Liver (tissue), 9 donors: ENCODE measurements around the gene DNAH5. TPM values are rescaled to one million over a fixed set of nuclear protein-coding genes. Genes with fewer than 3 reads are reported as not detected.

Experiments used
- DNase-seq: peaks from one replicate; pipeline ENCODE4 v3.0.0-alpha.2; 2017; ENCODE audit warnings: low spot score
- H3K27ac ChIP-seq, 2 donors: one replicate each; pipeline ENCODE4 v1.7.0; 2013; ENCODE audit warnings: inconsistent platforms in 2 of 2, low read length in 2 of 2, control low read depth in 1 of 2, low read depth in 1 of 2, mild to moderate bottlenecking in 1 of 2
- H3K27me3 ChIP-seq, 4 donors: one replicate each; pipeline versions ENCODE4 v1.6.1 to v1.7.0; 2013; ENCODE audit warnings: low read length in 3 of 4, inconsistent platforms in 1 of 4, mild to moderate bottlenecking in 1 of 4, moderate library complexity in 1 of 4; ENCODE audit not compliant: control insufficient read depth in 4 of 4, insufficient read depth in 4 of 4
- H3K36me3 ChIP-seq, 4 donors: one replicate each; pipeline versions ENCODE4 v1.6.1 to v1.7.0; 2013; ENCODE audit warnings: low read length in 3 of 4, mild to moderate bottlenecking in 3 of 4, low read depth in 1 of 4, moderate library complexity in 1 of 4; ENCODE audit not compliant: control insufficient read depth in 4 of 4, insufficient read depth in 3 of 4
- H3K4me1 ChIP-seq, 4 donors: one replicate each; pipeline versions ENCODE4 v1.6.1 to v1.7.0; 2013; ENCODE audit warnings: low read length in 3 of 4, mild to moderate bottlenecking in 3 of 4, moderate library complexity in 1 of 4; ENCODE audit not compliant: control insufficient read depth in 4 of 4, insufficient read depth in 4 of 4
- H3K4me3 ChIP-seq, 3 donors: one replicate each; pipeline versions ENCODE4 v1.6.1 to v1.7.0; 2013; ENCODE audit warnings: low read length in 3 of 3, control low read depth in 1 of 3, low read depth in 1 of 3, mild to moderate bottlenecking in 1 of 3
- H3K9ac ChIP-seq, 2 donors: one replicate each; pipeline ENCODE4 v1.7.0; 2013; ENCODE audit warnings: low read length in 2 of 2, mild to moderate bottlenecking in 2 of 2, moderate library complexity in 2 of 2, control low read depth in 1 of 2, low read depth in 1 of 2
- H3K9me3 ChIP-seq, 4 donors: one replicate each; pipeline versions ENCODE4 v1.6.1 to v1.7.0; 2013; ENCODE audit warnings: low read length in 3 of 4; ENCODE audit not compliant: control insufficient read depth in 4 of 4
- EGR1 ChIP-seq, 2 donors: IDR thresholded peaks; 2 replicates each; pipeline ENCODE4 v1.6.1; 2016 to 2018; ENCODE audit warnings: antibody characterized with exemption in 2 of 2, low read depth in 2 of 2
- FOXA1 ChIP-seq: IDR thresholded peaks from 2 replicates; pipeline ENCODE4 v1.6.1; 2016; ENCODE audit warnings: antibody characterized with exemption
- FOXA2 ChIP-seq: IDR thresholded peaks from 2 replicates; pipeline ENCODE4 v1.6.1; 2016; ENCODE audit warnings: antibody characterized with exemption
- GABPA ChIP-seq, 2 donors: IDR thresholded peaks in 1 of 2; conservative IDR thresholded peaks in 1 of 2; 2 replicates each; pipeline ENCODE4 v1.6.1; 2016; ENCODE audit warnings: antibody characterized with exemption in 2 of 2, mild to moderate bottlenecking in 1 of 2, moderate library complexity in 1 of 2
- HNF4A ChIP-seq, 2 donors: conservative IDR thresholded peaks; 2 replicates each; pipeline ENCODE4 v1.6.1; 2016; ENCODE audit warnings: antibody characterized with exemption in 2 of 2, mild to moderate bottlenecking in 2 of 2
- HNF4G ChIP-seq: IDR thresholded peaks from 2 replicates; pipeline ENCODE4 v1.6.1; 2016; ENCODE audit warnings: antibody characterized with exemption
- JUND ChIP-seq, 2 donors: IDR thresholded peaks; 2 replicates each; pipeline ENCODE4 v1.6.1; 2016; ENCODE audit warnings: antibody characterized with exemption in 2 of 2
- NR2F2 ChIP-seq: IDR thresholded peaks from 2 replicates; pipeline ENCODE4 v1.6.1; 2016; ENCODE audit warnings: antibody characterized with exemption
- RAD21 ChIP-seq, 2 donors: IDR thresholded peaks; 2 replicates each; pipeline ENCODE4 v1.6.1; 2016; ENCODE audit warnings: antibody characterized with exemption in 2 of 2, mild to moderate bottlenecking in 2 of 2
- RXRA ChIP-seq, 2 donors: IDR thresholded peaks; 2 replicates each; pipeline ENCODE4 v1.6.1; 2017 to 2018; ENCODE audit warnings: antibody characterized with exemption in 2 of 2, mild to moderate bottlenecking in 1 of 2
- SP1 ChIP-seq: IDR thresholded peaks from 2 replicates; pipeline ENCODE4 v1.6.1; 2018; ENCODE audit warnings: antibody characterized with exemption, mild to moderate bottlenecking
- TAF1 ChIP-seq: conservative IDR thresholded peaks from 2 replicates; pipeline ENCODE4 v1.6.1; 2016; ENCODE audit warnings: antibody characterized with exemption, mild to moderate bottlenecking
- YY1 ChIP-seq: IDR thresholded peaks from 2 replicates; pipeline ENCODE4 v1.6.1; 2016; ENCODE audit warnings: antibody characterized with exemption, mild to moderate bottlenecking
- WGBS: extraction: QIAGEN DNeasy Blood & Tissue Kit; methylation state at CpG from one replicate; pipeline ENCODE4 v1.1.7; 2013; 5-methylcytosine and 5-hydroxymethylcytosine counted together
- polyA plus RNA-seq, 2 donors: library from polyadenylated mRNA; stranded (reverse) in 1 of 2; unstranded in 1 of 2; fragments of 200-250 nt in 1 of 2; fragments of >200 nt in 1 of 2; fragmentation: Nextera tagmentation in 1 of 2; extraction: Ambion mirVana in 1 of 2; gene quantifications; one replicate each; pipeline versions ENCODE4 v1.2.1 to v1.2.3, GENCODE V29; 2013 to 2015
- total RNA-seq, 2 donors: library from RNA; depleted of rRNA; stranded (reverse); fragments of >200 nt; gene quantifications; one replicate each; pipeline ENCODE4 v1.2.3, GENCODE V29; 2014
- TF ChIP-seq, protein P1 (sequence below): IDR thresholded peaks from 2 replicates; pipeline ENCODE4 v1.6.1; 2016; ENCODE audit warnings: antibody characterized with exemption
- TF ChIP-seq, protein P2 (sequence below): fragments of 150-350 bp; IDR thresholded peaks from 2 replicates; pipeline ENCODE4 v1.5.1; 2017; ENCODE audit warnings: improper control_type of control experiment, low read depth, low read length; ENCODE audit not compliant: missing input control
- TF ChIP-seq, protein P3 (sequence below): IDR thresholded peaks from 2 replicates; pipeline ENCODE4 v1.6.1; 2016; ENCODE audit warnings: antibody characterized with exemption
- TF ChIP-seq, protein P4 (sequence below): IDR thresholded peaks from 2 replicates; pipeline ENCODE4 v1.6.1; 2016; ENCODE audit warnings: antibody characterized with exemption
- TF ChIP-seq, protein P5 (sequence below): IDR thresholded peaks from 2 replicates; pipeline ENCODE4 v1.6.1; 2016; ENCODE audit warnings: antibody characterized with exemption, mild to moderate bottlenecking
- donor health status: healthy.
- donor health status: healthy.
- donor health status: healthy.
- donor health status: healthy.
- donor health status: healthy.

Gene DNAH5
- total and polyA plus RNA-seq, 4 donors: 0.19 to 14.8 (median 4.4) TPM

DNA sequence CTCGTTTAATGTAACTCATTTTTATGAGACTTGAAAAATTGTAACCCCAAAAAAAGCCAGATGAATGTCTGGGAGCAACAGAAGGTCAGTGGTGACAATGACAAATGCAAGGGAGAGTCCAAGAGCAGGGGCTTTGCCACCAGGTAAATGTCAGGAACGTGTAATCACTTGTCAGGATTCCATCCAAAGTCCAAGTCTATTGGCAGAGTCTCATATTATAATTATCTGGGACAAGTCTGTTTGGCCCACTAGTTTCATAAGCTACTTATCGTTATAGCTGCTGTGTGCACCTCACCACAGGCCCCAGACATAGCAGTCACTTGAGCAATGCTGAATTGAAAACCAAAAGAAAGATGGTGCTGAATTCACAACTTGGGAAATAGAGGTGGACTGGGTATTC lies 180.8 kb downstream of the DNAH5 start:
- WGBS: 39% methylated on average over 3 of the region's 3 CpGs
- Histone ChIP-seq H3K9me3 (no peaks in the 10 kb centered on the region), H3K9ac (no peak overlapping the region), H3K27ac (no peak overlapping the region), H3K36me3 (no peaks in the 10 kb centered on the region), H3K4me1 (peaks cover 0 to 8% (median 0%) of the 10 kb centered on the region in 4 donors), H3K27me3 (no peaks in the 10 kb centered on the region), H3K4me3 (no peak overlapping the region)
- no peak for DNase-seq
- no peak for TF ChIP-seq FOXA2
- no peak for TF ChIP-seq NR2F2
- no peak for TF ChIP-seq FOXA1
- peak; percentile 58 for TF ChIP-seq SP1
- no peak for TF ChIP-seq EGR1 (IDR thresholded peaks at IDR 0.05; ENCODE audit: low read depth in 2 of 2)
- TF ChIP-seq GABPA (IDR thresholded peaks at IDR 0.05 in 1 of 2, conservative IDR thresholded peaks at IDR 0.05 in 1 of 2): no peak
- peak; percentile 15 to 65 for TF ChIP-seq RXRA (IDR thresholded peaks at IDR 0.05)
- peak in 1 of 2 donors; percentile 18 for TF ChIP-seq JUND (IDR thresholded peaks at IDR 0.05)
- TF ChIP-seq RAD21 (IDR thresholded peaks at IDR 0.05): peak in 1 of 2 donors; percentile 47
- no peak for TF ChIP-seq YY1
- TF ChIP-seq, protein P1, sequence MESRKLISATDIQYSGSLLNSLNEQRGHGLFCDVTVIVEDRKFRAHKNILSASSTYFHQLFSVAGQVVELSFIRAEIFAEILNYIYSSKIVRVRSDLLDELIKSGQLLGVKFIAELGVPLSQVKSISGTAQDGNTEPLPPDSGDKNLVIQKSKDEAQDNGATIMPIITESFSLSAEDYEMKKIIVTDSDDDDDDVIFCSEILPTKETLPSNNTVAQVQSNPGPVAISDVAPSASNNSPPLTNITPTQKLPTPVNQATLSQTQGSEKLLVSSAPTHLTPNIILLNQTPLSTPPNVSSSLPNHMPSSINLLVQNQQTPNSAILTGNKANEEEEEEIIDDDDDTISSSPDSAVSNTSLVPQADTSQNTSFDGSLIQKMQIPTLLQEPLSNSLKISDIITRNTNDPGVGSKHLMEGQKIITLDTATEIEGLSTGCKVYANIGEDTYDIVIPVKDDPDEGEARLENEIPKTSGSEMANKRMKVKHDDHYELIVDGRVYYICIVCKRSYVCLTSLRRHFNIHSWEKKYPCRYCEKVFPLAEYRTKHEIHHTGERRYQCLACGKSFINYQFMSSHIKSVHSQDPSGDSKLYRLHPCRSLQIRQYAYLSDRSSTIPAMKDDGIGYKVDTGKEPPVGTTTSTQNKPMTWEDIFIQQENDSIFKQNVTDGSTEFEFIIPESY: no peak
- TF ChIP-seq TAF1: no peak
- peak; percentile 47 to 89 for TF ChIP-seq HNF4A (conservative IDR thresholded peaks at IDR 0.05)
- TF ChIP-seq, protein P2, sequence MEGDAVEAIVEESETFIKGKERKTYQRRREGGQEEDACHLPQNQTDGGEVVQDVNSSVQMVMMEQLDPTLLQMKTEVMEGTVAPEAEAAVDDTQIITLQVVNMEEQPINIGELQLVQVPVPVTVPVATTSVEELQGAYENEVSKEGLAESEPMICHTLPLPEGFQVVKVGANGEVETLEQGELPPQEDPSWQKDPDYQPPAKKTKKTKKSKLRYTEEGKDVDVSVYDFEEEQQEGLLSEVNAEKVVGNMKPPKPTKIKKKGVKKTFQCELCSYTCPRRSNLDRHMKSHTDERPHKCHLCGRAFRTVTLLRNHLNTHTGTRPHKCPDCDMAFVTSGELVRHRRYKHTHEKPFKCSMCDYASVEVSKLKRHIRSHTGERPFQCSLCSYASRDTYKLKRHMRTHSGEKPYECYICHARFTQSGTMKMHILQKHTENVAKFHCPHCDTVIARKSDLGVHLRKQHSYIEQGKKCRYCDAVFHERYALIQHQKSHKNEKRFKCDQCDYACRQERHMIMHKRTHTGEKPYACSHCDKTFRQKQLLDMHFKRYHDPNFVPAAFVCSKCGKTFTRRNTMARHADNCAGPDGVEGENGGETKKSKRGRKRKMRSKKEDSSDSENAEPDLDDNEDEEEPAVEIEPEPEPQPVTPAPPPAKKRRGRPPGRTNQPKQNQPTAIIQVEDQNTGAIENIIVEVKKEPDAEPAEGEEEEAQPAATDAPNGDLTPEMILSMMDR: no peak
- TF ChIP-seq, protein P3, sequence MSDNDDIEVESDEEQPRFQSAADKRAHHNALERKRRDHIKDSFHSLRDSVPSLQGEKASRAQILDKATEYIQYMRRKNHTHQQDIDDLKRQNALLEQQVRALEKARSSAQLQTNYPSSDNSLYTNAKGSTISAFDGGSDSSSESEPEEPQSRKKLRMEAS: no peak
- TF ChIP-seq, protein P4, sequence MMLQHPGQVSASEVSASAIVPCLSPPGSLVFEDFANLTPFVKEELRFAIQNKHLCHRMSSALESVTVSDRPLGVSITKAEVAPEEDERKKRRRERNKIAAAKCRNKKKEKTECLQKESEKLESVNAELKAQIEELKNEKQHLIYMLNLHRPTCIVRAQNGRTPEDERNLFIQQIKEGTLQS: no peak
- peak; percentile 72 for TF ChIP-seq HNF4G
- TF ChIP-seq, protein P5, sequence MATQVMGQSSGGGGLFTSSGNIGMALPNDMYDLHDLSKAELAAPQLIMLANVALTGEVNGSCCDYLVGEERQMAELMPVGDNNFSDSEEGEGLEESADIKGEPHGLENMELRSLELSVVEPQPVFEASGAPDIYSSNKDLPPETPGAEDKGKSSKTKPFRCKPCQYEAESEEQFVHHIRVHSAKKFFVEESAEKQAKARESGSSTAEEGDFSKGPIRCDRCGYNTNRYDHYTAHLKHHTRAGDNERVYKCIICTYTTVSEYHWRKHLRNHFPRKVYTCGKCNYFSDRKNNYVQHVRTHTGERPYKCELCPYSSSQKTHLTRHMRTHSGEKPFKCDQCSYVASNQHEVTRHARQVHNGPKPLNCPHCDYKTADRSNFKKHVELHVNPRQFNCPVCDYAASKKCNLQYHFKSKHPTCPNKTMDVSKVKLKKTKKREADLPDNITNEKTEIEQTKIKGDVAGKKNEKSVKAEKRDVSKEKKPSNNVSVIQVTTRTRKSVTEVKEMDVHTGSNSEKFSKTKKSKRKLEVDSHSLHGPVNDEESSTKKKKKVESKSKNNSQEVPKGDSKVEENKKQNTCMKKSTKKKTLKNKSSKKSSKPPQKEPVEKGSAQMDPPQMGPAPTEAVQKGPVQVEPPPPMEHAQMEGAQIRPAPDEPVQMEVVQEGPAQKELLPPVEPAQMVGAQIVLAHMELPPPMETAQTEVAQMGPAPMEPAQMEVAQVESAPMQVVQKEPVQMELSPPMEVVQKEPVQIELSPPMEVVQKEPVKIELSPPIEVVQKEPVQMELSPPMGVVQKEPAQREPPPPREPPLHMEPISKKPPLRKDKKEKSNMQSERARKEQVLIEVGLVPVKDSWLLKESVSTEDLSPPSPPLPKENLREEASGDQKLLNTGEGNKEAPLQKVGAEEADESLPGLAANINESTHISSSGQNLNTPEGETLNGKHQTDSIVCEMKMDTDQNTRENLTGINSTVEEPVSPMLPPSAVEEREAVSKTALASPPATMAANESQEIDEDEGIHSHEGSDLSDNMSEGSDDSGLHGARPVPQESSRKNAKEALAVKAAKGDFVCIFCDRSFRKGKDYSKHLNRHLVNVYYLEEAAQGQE: no peak
